Measurements from ENCODE around the gene KDM3A.
"Not testable (repeated sequence)": the region's sequence is repeated elsewhere in the genome, so short reads cannot be mapped to it uniquely, and the experiment has no call there.

KDM3A gene

GRCh38 chr2:86491088-86491487 lies 49.9 kb downstream of the KDM3A start:
- no peak for TF ChIP-seq CTCF (IDR thresholded peaks at IDR 0.05; ENCODE audit: insufficient read depth, low read depth, low read length, missing control alignments)

GRCh38 chr2:86492048-86492453 lies 50.9 kb downstream of the KDM3A start:
- no peak overlapping the region for H3K4me3 ChIP-seq (ENCODE audit: low read depth, low read length)
- DNase-seq (ENCODE audit: low read depth), result no peak
- TF ChIP-seq CTCF (IDR thresholded peaks at IDR 0.05; ENCODE audit: insufficient read depth, low read depth, low read length, missing control alignments), result no peak

More at GRCh38 chr2:86491088-86491487, 49.9 kb downstream of the KDM3A start:
- no peak for DNase-seq (ENCODE audit: low read depth)
- H3K4me3 ChIP-seq (ENCODE audit: low read depth, low read length), result no peak overlapping the region

- not testable (repeated sequence) for H3K4me3 ChIP-seq (ENCODE audit: low read depth, low read length); DNase-seq (ENCODE audit: low read depth)
These were observed 55.2 kb downstream of the KDM3A start for GRCh38 chr2:86496391-86496790.

GRCh38 chr2:86498468-86499260 lies 57.5 kb downstream of the KDM3A start:
- no peak overlapping the region for H3K4me3 ChIP-seq (ENCODE audit: low read depth, low read length)
- TF ChIP-seq CTCF (IDR thresholded peaks at IDR 0.05; ENCODE audit: insufficient read depth, low read depth, low read length, missing control alignments), result no peak
- no peak for DNase-seq (ENCODE audit: low read depth)

- H3K4me3 ChIP-seq (ENCODE audit: low read depth, low read length), result no peak overlapping the region
- no peak for DNase-seq (ENCODE audit: low read depth)
- no peak for TF ChIP-seq CTCF (IDR thresholded peaks at IDR 0.05; ENCODE audit: insufficient read depth, low read depth, low read length, missing control alignments)
These were observed 58.2 kb downstream of the KDM3A start for GRCh38 chr2:86499326-86499725.

GRCh38 chr2:86500325-86501083 lies 59.3 kb downstream of the KDM3A start:
- H3K4me3 ChIP-seq (ENCODE audit: low read depth, low read length), result no peak overlapping the region
- no peak for TF ChIP-seq CTCF (IDR thresholded peaks at IDR 0.05; ENCODE audit: insufficient read depth, low read depth, low read length, missing control alignments)
- no peak for DNase-seq (ENCODE audit: low read depth)

GRCh38 chr2:86507600-86507999 lies 66.4 kb downstream of the KDM3A start:
- TF ChIP-seq CTCF (IDR thresholded peaks at IDR 0.05; ENCODE audit: insufficient read depth, low read depth, low read length, missing control alignments), result no peak
- H3K4me3 ChIP-seq (ENCODE audit: low read depth, low read length), result no peak overlapping the region
- no peak for DNase-seq (ENCODE audit: low read depth)

All from GM12865 (cell line).